ENCODE results near the gene ERC2. TPM values are rescaled to one million over a fixed set of nuclear protein-coding genes. Genes with fewer than 3 reads are reported as not detected.

The ERC2 gene
- total RNA-seq, 1 donor from 2014 or later, result 0.99 TPM

GRCh38 chr3:55659701-55660100, 808.6 kb downstream of the ERC2 start:
- Histone ChIP-seq H3K27me3 (ENCODE audit: low read depth) (peaks cover 30% of the 10 kb centered on the region), H3K4me1 (no peaks in the 10 kb centered on the region), H3K4me3 (no peak overlapping the region), H3K36me3 (no peaks in the 10 kb centered on the region), H3K27ac (replicated peaks) (no peak overlapping the region), H3K9me3 (replicated peaks) (no peaks in the 10 kb centered on the region)
- intact Hi-C loops (cut with micrococcal nuclease), result no loop called here
- no peak for DNase-seq
- TF ChIP-seq CTCF (IDR thresholded peaks at IDR 0.05; ENCODE audit: borderline replicate concordance), result no peak

- Histone ChIP-seq H3K4me1 (no peaks in the 10 kb centered on the region), H3K27me3 (ENCODE audit: low read depth) (peaks cover 24% of the 10 kb centered on the region), H3K9me3 (replicated peaks) (no peaks in the 10 kb centered on the region), H3K4me3 (no peak overlapping the region), H3K27ac (replicated peaks) (no peak overlapping the region), H3K36me3 (no peaks in the 10 kb centered on the region)
- DNase-seq, result no peak
- intact Hi-C loops (cut with micrococcal nuclease), result no loop called here
- TF ChIP-seq CTCF (IDR thresholded peaks at IDR 0.05; ENCODE audit: borderline replicate concordance), result no peak
These were observed 809.3 kb downstream of the ERC2 start for GRCh38 chr3:55658690-55659562.

- DNase-seq, result no peak
- H3K9me3 ChIP-seq (replicated peaks), result no peaks in the 10 kb centered on the region
- H3K27me3 ChIP-seq (ENCODE audit: low read depth), result peaks cover 19% of the 10 kb centered on the region
- H3K27ac ChIP-seq (replicated peaks), result no peak overlapping the region
- H3K4me3 ChIP-seq, result no peak overlapping the region
- H3K4me1 ChIP-seq, result no peaks in the 10 kb centered on the region
- no peaks in the 10 kb centered on the region for H3K36me3 ChIP-seq
- intact Hi-C loops (cut with micrococcal nuclease), result no loop called here
- TF ChIP-seq CTCF (IDR thresholded peaks at IDR 0.05; ENCODE audit: borderline replicate concordance), result no peak
These were observed 810.0 kb downstream of the ERC2 start for GRCh38 chr3:55658270-55658669.

GRCh38 chr3:55655544-55655943, 812.7 kb downstream of the ERC2 start:
- Histone ChIP-seq H3K4me3 (no peak overlapping the region), H3K27ac (replicated peaks) (no peak overlapping the region), H3K4me1 (no peaks in the 10 kb centered on the region), H3K9me3 (replicated peaks) (no peaks in the 10 kb centered on the region), H3K36me3 (no peaks in the 10 kb centered on the region), H3K27me3 (ENCODE audit: low read depth) (peaks cover 17% of the 10 kb centered on the region)
- no peak for TF ChIP-seq CTCF (IDR thresholded peaks at IDR 0.05; ENCODE audit: borderline replicate concordance)
- intact Hi-C loops (cut with micrococcal nuclease), result no loop called here
- no peak for DNase-seq

- Histone ChIP-seq H3K4me3 (no peak overlapping the region), H3K27ac (replicated peaks) (no peak overlapping the region), H3K4me1 (peaks cover 5% of the 10 kb centered on the region), H3K27me3 (ENCODE audit: low read depth) (peaks cover 17% of the 10 kb centered on the region), H3K36me3 (no peaks in the 10 kb centered on the region), H3K9me3 (replicated peaks) (no peaks in the 10 kb centered on the region)
- intact Hi-C loops (cut with micrococcal nuclease), result no loop called here
- no peak for DNase-seq
- no peak for TF ChIP-seq CTCF (IDR thresholded peaks at IDR 0.05; ENCODE audit: borderline replicate concordance)
These were observed 814.0 kb downstream of the ERC2 start for GRCh38 chr3:55654123-55654760.
